H9 (cell line): ENCODE results near the gene ZKSCAN5. TPM values are rescaled to one million over a fixed set of nuclear protein-coding genes. Genes with fewer than 3 reads are reported as not detected.

Experiments used
- DNase-seq: peaks from one replicate; pipeline ENCODE4 v3.0.0-alpha.2; 2017
- H2AFZ ChIP-seq: one replicate; pipeline ENCODE4 v1.6.1; 2013; ENCODE audit warnings: mild to moderate bottlenecking, low read length, control low read depth, moderate library complexity
- H2AK5ac ChIP-seq: 2 replicates; pipeline ENCODE4 v1.6.1; 2013; ENCODE audit warnings: low read length, control low read depth, mixed read lengths; ENCODE audit not compliant: insufficient read length
- H2BK120ac ChIP-seq: one replicate; pipeline ENCODE4 v1.6.1; 2013; ENCODE audit warnings: low read depth, mild to moderate bottlenecking, low read length, control low read depth, inconsistent platforms; ENCODE audit not compliant: poor library complexity, severe bottlenecking
- H2BK12ac ChIP-seq: 2 replicates; pipeline ENCODE4 v1.6.1; 2013; ENCODE audit warnings: low read length, control low read depth, mixed read lengths, low read depth; ENCODE audit not compliant: insufficient read length
- H2BK15ac ChIP-seq: 2 replicates; pipeline ENCODE4 v1.6.1; 2013; ENCODE audit warnings: low read depth, low read length, control low read depth
- H2BK20ac ChIP-seq: one replicate; pipeline ENCODE4 v1.6.1; 2013; ENCODE audit warnings: low read depth, mild to moderate bottlenecking, low read length, control low read depth, inconsistent platforms; ENCODE audit not compliant: poor library complexity, severe bottlenecking
- H2BK5ac ChIP-seq: 2 replicates; pipeline ENCODE4 v1.6.1; 2013; ENCODE audit warnings: low read length, control low read depth, mixed read lengths; ENCODE audit not compliant: insufficient read length
- H3K14ac ChIP-seq: 2 replicates; pipeline ENCODE4 v1.6.1; 2013; ENCODE audit warnings: low read length, control low read depth; ENCODE audit not compliant: insufficient read depth
- H3K18ac ChIP-seq: 2 replicates; pipeline ENCODE4 v1.6.1; 2013; ENCODE audit warnings: low read depth, mild to moderate bottlenecking, mixed read lengths, low read length, control low read depth; ENCODE audit not compliant: insufficient read length
- H3K23ac ChIP-seq: 2 replicates; pipeline ENCODE4 v1.6.1; 2013; ENCODE audit warnings: low read length, control low read depth, mixed read lengths, low read depth; ENCODE audit not compliant: insufficient read length
- H3K23me2 ChIP-seq: 2 replicates; pipeline ENCODE4 v1.6.1; 2013; ENCODE audit warnings: low read depth, mild to moderate bottlenecking, mixed read lengths, low read length, control low read depth; ENCODE audit not compliant: insufficient read length, poor library complexity, severe bottlenecking
- H3K27ac ChIP-seq: 2 replicates; pipeline ENCODE4 v1.5.1; 2013; ENCODE audit warnings: low read length, control low read depth, mixed read lengths, low read depth; ENCODE audit not compliant: insufficient read length
- H3K27me3 ChIP-seq: 2 replicates; pipeline ENCODE4 v1.6.1; 2013; ENCODE audit warnings: low read length, control low read depth, inconsistent platforms; ENCODE audit not compliant: insufficient read depth
- H3K4ac ChIP-seq: 2 replicates; pipeline ENCODE4 v1.6.1; 2013; ENCODE audit warnings: low read depth, mild to moderate bottlenecking, control low read depth, inconsistent platforms, low read length, moderate library complexity
- H3K4me1 ChIP-seq: 2 replicates; pipeline ENCODE4 v1.6.1; 2013; ENCODE audit warnings: low read length, control low read depth, inconsistent platforms; ENCODE audit not compliant: insufficient read depth
- H3K4me2 ChIP-seq: 2 replicates; pipeline ENCODE4 v1.6.1; 2013; ENCODE audit warnings: low read length, control low read depth, mixed read lengths; ENCODE audit not compliant: insufficient read length, insufficient read depth
- H3K56ac ChIP-seq: 2 replicates; pipeline ENCODE4 v1.6.1; 2013; ENCODE audit warnings: low read depth, mild to moderate bottlenecking, mixed read lengths, low read length, control low read depth; ENCODE audit not compliant: insufficient read length
- H3K79me1 ChIP-seq: 2 replicates; pipeline ENCODE4 v1.6.1; 2013; ENCODE audit warnings: low read depth, mild to moderate bottlenecking, moderate library complexity, low read length, control low read depth, inconsistent platforms; ENCODE audit not compliant: insufficient read depth, poor library complexity, severe bottlenecking
- H3K79me2 ChIP-seq: 2 replicates; pipeline ENCODE4 v1.6.1; 2013; ENCODE audit warnings: low read length, control low read depth, inconsistent platforms; ENCODE audit not compliant: insufficient read depth
- H3K9ac ChIP-seq: 2 replicates; pipeline ENCODE4 v1.6.1; 2013; ENCODE audit warnings: low read length, control low read depth, mixed read lengths; ENCODE audit not compliant: insufficient read length; ENCODE audit errors: extremely low read depth
- H3K9me3 ChIP-seq: one replicate; pipeline ENCODE4 v1.6.1; 2013; ENCODE audit warnings: low read depth, low read length, inconsistent platforms; ENCODE audit not compliant: control insufficient read depth
- H3T11ph ChIP-seq: one replicate; pipeline ENCODE4 v1.6.1; 2013; ENCODE audit warnings: mild to moderate bottlenecking, low read length, control low read depth, inconsistent platforms
- H4K20me1 ChIP-seq: one replicate; pipeline ENCODE4 v1.6.1; 2013; ENCODE audit not compliant: control insufficient read depth, insufficient read length, insufficient read depth
- H4K5ac ChIP-seq: 2 replicates; pipeline ENCODE4 v1.6.1; 2013; ENCODE audit warnings: low read depth, mild to moderate bottlenecking, mixed read lengths, low read length, control low read depth; ENCODE audit not compliant: insufficient read length
- H4K8ac ChIP-seq: replicated peaks from 2 replicates; pipeline ENCODE4 v1.6.1; 2013; ENCODE audit warnings: low read length, control low read depth, mixed read lengths, low read depth; ENCODE audit not compliant: insufficient read length
- H4K91ac ChIP-seq: 2 replicates; pipeline ENCODE4 v1.6.1; 2013; ENCODE audit warnings: low read depth, mild to moderate bottlenecking, moderate library complexity, mixed read lengths, low read length, control low read depth; ENCODE audit not compliant: insufficient read length
- H3K27ac Mint-ChIP-seq, 3 experiments: 2 replicates in 2 of 3; 3 replicates in 1 of 3; pipeline ENCODE4 v1.8.0; 2020 to 2021; ENCODE audit warnings: mixed read lengths in 3 of 3, mild to moderate bottlenecking in 1 of 3, moderate library complexity in 1 of 3
- H3K27me3 Mint-ChIP-seq: 2 replicates; pipeline ENCODE4 v1.8.0; 2021; ENCODE audit warnings: low read depth, mild to moderate bottlenecking, moderate library complexity, mixed read lengths
- H3K36me3 Mint-ChIP-seq, 3 experiments: 2 replicates in 2 of 3; 3 replicates in 1 of 3; pipeline ENCODE4 v1.8.0; 2020 to 2021; ENCODE audit warnings: low read depth in 3 of 3, mixed read lengths in 3 of 3; ENCODE audit not compliant: insufficient read depth in 1 of 3
- H3K4me1 Mint-ChIP-seq, 2 experiments: 2 replicates each; pipeline ENCODE4 v1.8.0; 2020; ENCODE audit warnings: mixed read lengths in 2 of 2
- H3K4me3 Mint-ChIP-seq, 2 experiments: 2 replicates in 1 of 2; 3 replicates in 1 of 2; pipeline ENCODE4 v1.8.0; 2020 to 2021; ENCODE audit warnings: mild to moderate bottlenecking in 2 of 2, mixed read lengths in 2 of 2, moderate library complexity in 1 of 2
- H3K9me3 Mint-ChIP-seq, 2 experiments: 2 replicates in 1 of 2; 3 replicates in 1 of 2; pipeline ENCODE4 v1.8.0; 2020; ENCODE audit warnings: mild to moderate bottlenecking in 2 of 2, mixed read lengths in 2 of 2, moderate library complexity in 1 of 2
- WGBS: extraction: QIAGEN DNeasy Blood & Tissue Kit; methylation state at CpG from one replicate; pipeline ENCODE4 v1.1.7; 2013; ENCODE audit warnings: missing lambda C conversion rate, low lambda C conversion rate, mixed read lengths; ENCODE audit not compliant: insufficient read length; ENCODE audit errors: extremely low coverage; 5-methylcytosine and 5-hydroxymethylcytosine counted together
- total RNA-seq: library from RNA; stranded (reverse); gene quantifications from 2 replicates; pipeline ENCODE4 v1.2.1, GENCODE V29; 2021
- TF ChIP-seq, protein P1 (sequence below): fragments of 200-600 bp; sonication (generic); conservative IDR thresholded peaks from 3 replicates; pipeline ENCODE4 v1.8.0; 2021; ENCODE audit warnings: antibody characterized with exemption, mild to moderate bottlenecking

Gene ZKSCAN5
- total RNA-seq, 1 experiment from 2014 or later: 16.6 TPM

DNA sequence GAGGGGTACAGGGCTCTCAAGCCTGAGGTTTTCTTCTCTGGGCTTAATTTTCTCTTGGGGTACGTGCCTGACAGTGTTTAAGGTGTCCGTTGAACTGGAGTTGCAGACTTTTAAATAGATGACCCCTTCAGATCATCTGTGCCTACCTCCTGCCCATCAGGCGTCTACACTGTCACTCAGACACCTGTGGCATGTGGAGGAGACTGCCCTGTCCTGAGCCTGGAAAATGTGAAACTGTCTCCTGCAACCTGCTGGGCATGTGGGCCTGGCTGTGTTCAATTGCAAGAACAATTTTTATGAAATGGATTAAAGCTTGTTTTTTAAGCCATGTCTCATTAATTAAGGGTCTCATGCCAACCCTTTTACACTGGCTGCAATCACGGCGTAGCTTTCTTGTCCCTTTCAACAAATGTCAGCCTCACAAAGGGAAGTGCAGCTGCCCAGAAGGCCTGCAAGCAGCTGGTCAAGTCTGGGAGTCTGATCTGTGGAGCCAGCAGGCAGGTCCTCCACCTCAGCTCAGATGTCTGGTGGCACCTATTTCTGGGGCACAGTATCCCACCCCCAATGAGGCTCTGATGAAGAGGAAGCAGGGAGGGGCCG is 47.3 kb upstream of the ZKSCAN5 start:
- no CpG with 5 or more reads among the region's 6 CpGs for WGBS
- H3K27ac Mint-ChIP-seq: peak overlapping the region in 2 of 3 experiments; percentile 33 to 42; a peak in 4 of 7 replicates

More for the DNA sequence above, 47.3 kb upstream of the ZKSCAN5 start:
- no peak overlapping the region for H2BK20ac ChIP-seq
- H3K27me3 Mint-ChIP-seq: no peaks in the 10 kb centered on the region; the same call in none of the 2 replicates
- no peaks in the 10 kb centered on the region; the same call in 1 of the 2 replicates for H3K79me2 ChIP-seq
- no peak for DNase-seq
- H2BK12ac ChIP-seq: no peak overlapping the region
- no peak overlapping the region for H3K4me2 ChIP-seq
- H3K9me3 ChIP-seq: no peaks in the 10 kb centered on the region
- no peak overlapping the region for H4K8ac ChIP-seq
- H3K56ac ChIP-seq: no peak overlapping the region
- H3K9ac ChIP-seq: no peak overlapping the region
- H3K36me3 Mint-ChIP-seq: peaks cover 42 to 95% (median 81%) of the 10 kb centered on the region in 3 experiments; a peak in 6 of 7 replicates
- no peak overlapping the region for H2BK120ac ChIP-seq
- no peak overlapping the region for H3K27ac ChIP-seq
- H2AK5ac ChIP-seq: no peak overlapping the region
- no peak overlapping the region for H3K14ac ChIP-seq
- H4K20me1 ChIP-seq: no peaks in the 10 kb centered on the region
- peaks cover 5% of the 10 kb centered on the region for H3K79me1 ChIP-seq
- no peak overlapping the region for H3K23ac ChIP-seq
- no peaks in the 10 kb centered on the region for H3K27me3 ChIP-seq
- no peaks in the 10 kb centered on the region for H3K4me1 ChIP-seq
- no peak overlapping the region for H3T11ph ChIP-seq
- 0 out of 5 replicates have a peak, but pooled peaks cover 0 to 3% of the 10 kb centered on the region in 2 experiments for H3K9me3 Mint-ChIP-seq
- H4K91ac ChIP-seq: no peak overlapping the region
- H2AFZ ChIP-seq: no peak overlapping the region
- TF ChIP-seq, protein P1, sequence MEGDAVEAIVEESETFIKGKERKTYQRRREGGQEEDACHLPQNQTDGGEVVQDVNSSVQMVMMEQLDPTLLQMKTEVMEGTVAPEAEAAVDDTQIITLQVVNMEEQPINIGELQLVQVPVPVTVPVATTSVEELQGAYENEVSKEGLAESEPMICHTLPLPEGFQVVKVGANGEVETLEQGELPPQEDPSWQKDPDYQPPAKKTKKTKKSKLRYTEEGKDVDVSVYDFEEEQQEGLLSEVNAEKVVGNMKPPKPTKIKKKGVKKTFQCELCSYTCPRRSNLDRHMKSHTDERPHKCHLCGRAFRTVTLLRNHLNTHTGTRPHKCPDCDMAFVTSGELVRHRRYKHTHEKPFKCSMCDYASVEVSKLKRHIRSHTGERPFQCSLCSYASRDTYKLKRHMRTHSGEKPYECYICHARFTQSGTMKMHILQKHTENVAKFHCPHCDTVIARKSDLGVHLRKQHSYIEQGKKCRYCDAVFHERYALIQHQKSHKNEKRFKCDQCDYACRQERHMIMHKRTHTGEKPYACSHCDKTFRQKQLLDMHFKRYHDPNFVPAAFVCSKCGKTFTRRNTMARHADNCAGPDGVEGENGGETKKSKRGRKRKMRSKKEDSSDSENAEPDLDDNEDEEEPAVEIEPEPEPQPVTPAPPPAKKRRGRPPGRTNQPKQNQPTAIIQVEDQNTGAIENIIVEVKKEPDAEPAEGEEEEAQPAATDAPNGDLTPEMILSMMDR: no peak
- no peak overlapping the region for H2BK5ac ChIP-seq
- H3K4me3 Mint-ChIP-seq: no peak overlapping the region
- H3K4me1 Mint-ChIP-seq: no peaks in the 10 kb centered on the region
- no peak overlapping the region for H4K5ac ChIP-seq
- no peak overlapping the region for H2BK15ac ChIP-seq
- H3K4ac ChIP-seq: no peak overlapping the region
- no peak overlapping the region for H3K18ac ChIP-seq
- no peaks in the 10 kb centered on the region for H3K23me2 ChIP-seq
